Anterior cingulate cortex (tissue), 58 donors: ENCODE results near the gene GKN2.
"Not testable (repeated sequence)": the region's sequence is repeated elsewhere in the genome, so short reads cannot be mapped to it uniquely, and the experiment has no call there.

Experiments used
- DNase-seq, 58 donors: peaks; one replicate each; lab custom pipeline; 2025; lab: John Stamatoyannopoulos, UW

The GKN2 gene

GRCh38 chr2:68964282-68964681 lies 11.6 kb upstream of the GKN2 start:
- DNase-seq, result no peak

GRCh38 chr2:68961380-68961779 lies 8.7 kb upstream of the GKN2 start:
- no peak for DNase-seq

GRCh38 chr2:68959001-68959400 lies 6.3 kb upstream of the GKN2 start:
- no peak for DNase-seq

GRCh38 chr2:68955432-68955831 lies 2.7 kb upstream of the GKN2 start:
- DNase-seq, result not testable (repeated sequence)

- DNase-seq, result no peak
Measured at GRCh38 chr2:68951899-68952298, 794 bp downstream of the GKN2 start.

- DNase-seq, result no peak
Measured at GRCh38 chr2:68948710-68949109, 4.0 kb downstream of the GKN2 start.

- no peak for DNase-seq
Measured at GRCh38 chr2:68946117-68946516, 6.6 kb downstream of the GKN2 start.

- DNase-seq, result peak in 42 of 58 donors; percentile 3 to 66 (median 21)
Measured at GRCh38 chr2:68943581-68944568, 8.8 kb downstream of the GKN2 start.

- DNase-seq, result no peak
Measured at GRCh38 chr2:68942827-68943226, 9.9 kb downstream of the GKN2 start.

- DNase-seq, result no peak
Measured at GRCh38 chr2:68940369-68940768, 12.3 kb downstream of the GKN2 start.

GRCh38 chr2:68939962-68940361 lies 12.7 kb downstream of the GKN2 start:
- DNase-seq, result no peak

- DNase-seq, result no peak
Measured at GRCh38 chr2:68938938-68939337, 13.8 kb downstream of the GKN2 start.

- no peak for DNase-seq
Measured at GRCh38 chr2:68937346-68938055, 15.2 kb downstream of the GKN2 start.

GRCh38 chr2:68936889-68937288 lies 15.8 kb downstream of the GKN2 start:
- no peak for DNase-seq

GRCh38 chr2:68936427-68936826 lies 16.3 kb downstream of the GKN2 start:
- DNase-seq, result no peak

GRCh38 chr2:68935471-68935870 lies 17.2 kb downstream of the GKN2 start:
- DNase-seq, result no peak

GRCh38 chr2:68934021-68934420 lies 18.7 kb downstream of the GKN2 start:
- no peak for DNase-seq

- DNase-seq, result no peak
Measured at GRCh38 chr2:68932402-68932801, 20.3 kb downstream of the GKN2 start.

GRCh38 chr2:68931799-68932198 lies 20.9 kb downstream of the GKN2 start:
- DNase-seq, result no peak

GRCh38 chr2:68931149-68931711 lies 21.5 kb downstream of the GKN2 start:
- DNase-seq, result no peak

- no peak for DNase-seq
Measured at GRCh38 chr2:68926796-68927195, 25.9 kb downstream of the GKN2 start.
